ENCODE results near the gene MLLT3.

MLLT3 gene

DNA sequence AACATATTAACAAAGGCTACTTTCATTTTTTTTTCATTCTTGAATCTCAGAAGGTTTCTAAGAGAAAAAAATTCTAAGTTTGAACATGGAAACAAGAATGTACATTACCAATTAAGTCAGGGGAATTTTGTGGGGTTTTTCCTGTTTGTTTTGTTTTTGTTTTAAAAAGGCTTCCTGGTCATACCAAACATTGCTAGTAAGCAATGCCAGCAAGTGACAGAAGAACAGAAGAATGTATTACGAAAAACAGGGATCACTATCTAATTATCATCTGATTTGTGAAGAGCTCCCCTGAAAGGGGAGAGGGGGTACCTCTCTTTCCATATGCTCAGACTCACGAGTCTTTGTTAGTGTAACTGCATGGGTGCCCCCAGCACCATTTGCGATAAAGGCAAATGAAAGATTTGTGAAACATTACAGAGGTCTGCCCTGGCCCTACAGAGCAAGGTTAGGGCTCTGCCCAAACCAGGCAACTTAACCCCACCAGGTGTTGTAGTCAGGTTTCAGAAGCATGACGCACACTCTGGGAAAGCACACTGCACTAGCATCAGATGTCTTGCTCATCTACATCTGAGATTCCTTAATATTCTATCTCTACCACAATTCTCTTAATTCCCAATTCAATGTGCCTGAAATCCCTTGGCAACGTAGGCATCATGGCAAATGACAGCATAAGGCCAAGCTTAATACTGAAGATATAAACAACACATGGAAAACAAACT is 268.2 kb downstream of the MLLT3 start:
- DNase-seq = no peak

DNA sequence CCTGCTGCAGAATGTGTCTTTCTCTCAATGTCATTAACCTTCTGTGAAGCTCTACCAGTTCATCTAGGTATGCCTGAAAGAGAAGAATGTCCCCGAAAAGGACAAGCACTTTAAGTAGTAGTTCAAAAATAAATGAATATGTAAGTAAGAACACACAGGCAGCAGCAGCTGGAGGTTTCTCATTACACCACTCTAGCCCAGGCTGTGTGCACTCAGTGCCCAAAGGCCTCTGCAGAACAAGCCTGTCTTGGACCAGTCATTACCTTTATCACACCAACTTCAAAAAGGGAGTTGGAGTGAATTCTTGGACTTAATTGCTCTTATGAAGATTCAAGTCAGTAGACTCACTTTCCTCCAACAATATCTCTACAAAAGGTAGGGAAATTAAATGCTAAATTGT is 268.8 kb downstream of the MLLT3 start:
- DNase-seq = no peak

DNA sequence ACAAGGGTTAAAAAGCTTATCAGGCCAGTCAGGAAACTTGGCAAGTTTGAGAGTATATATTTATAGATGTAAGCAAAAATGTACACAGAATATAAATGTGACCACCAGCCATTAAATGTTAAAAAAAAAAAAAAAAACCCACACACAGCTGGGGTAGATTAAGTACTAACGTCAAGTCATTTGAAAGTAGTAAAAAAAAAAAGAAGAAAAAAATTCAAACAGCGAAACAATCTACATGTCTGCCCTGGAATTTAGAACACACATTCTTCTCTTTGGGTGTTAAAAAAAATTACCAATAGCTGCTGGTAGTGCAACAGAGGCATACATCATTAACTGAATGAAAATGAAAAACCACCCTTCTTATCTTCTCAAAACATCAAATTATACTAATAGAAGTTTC is 269.7 kb downstream of the MLLT3 start:
- no peak for DNase-seq

GRCh38 chr9:20351715-20352114 is 270.6 kb downstream of the MLLT3 start:
- no peak for DNase-seq

DNA sequence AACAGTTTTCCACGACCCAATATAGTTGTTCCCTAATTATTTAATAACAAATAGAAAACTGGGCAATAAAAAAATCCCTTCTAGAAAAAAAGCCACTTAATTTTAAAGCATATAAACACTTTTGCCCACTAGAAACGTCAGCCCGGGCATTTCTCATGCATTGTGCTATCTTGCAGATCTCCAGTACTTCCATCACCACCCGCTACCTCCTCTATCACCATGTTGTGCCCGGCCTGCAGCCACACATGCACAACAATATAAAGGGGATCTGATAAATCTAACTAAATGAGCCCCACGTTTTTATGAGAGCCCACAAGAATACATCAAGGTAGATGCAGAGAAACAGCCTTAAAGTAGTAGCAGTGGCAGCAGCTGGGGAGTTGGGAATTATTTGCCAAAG is 272.7 kb downstream of the MLLT3 start:
- no peak for DNase-seq

DNA sequence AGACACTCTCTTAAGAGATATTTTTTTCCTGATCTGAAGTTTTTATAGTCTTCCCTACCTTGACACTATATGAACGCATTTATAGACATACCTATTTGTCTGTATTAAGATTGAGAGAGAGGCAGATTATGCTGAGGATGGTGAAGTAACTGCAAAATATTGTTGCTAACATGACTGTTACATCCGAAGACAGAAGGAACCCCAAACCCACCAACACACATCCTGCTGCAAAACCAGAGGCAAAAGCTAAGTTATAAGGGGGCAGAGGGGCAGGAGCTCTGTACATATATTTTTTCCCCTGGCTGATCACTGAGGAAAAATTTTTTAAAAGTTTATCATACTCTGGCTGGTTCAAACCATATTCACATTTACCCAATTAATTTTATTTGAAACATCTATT is 279.0 kb downstream of the MLLT3 start:
- no peak for DNase-seq

- DNase-seq = no peak
These were observed 281.8 kb downstream of the MLLT3 start for GRCh38 chr9:20340511-20340861.

GRCh38 chr9:20335668-20336332 is 286.5 kb downstream of the MLLT3 start:
- DNase-seq = no peak

DNA sequence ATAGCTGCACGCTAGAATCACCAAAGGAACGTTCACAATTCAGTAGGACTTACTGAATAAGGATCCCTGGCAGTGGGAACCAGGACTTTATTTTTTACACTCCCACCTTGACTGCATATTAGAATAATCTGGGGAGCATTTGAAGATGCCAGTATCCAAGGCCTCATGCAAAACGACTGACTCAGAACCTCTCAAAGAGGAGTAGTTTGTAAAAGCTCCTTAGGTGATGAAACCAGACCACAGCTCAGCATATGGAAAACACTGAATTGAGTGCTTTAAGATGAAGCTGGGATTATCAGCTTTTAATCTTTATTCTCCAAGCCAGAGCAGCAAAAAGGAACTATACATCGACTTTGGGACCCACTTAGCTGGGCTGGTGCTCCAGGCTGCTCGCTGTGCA is 288.3 kb downstream of the MLLT3 start:
- no peak for DNase-seq

GRCh38 chr9:20331095-20331685 is 291.1 kb downstream of the MLLT3 start:
- no peak for DNase-seq

DNA sequence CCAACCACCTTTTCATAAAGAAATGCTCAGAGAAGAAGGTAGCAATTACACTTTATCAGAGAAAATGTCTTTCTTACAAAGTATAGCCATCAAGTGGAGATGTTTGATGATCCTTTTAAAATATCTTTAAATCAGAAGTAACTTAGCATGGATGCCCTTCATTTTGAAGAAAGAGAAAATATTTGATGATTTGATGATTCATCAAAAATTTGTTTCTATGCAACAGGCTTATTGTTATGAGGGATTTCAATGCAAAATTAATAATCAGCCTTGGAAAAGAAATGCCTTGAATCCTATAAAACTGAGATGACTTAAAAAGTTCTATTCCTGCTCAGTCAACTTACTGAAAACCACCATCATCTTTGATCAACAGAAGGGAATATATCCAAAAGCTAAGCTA is 291.6 kb downstream of the MLLT3 start:
- no peak for DNase-seq

GRCh38 chr9:20326516-20326915 is 295.8 kb downstream of the MLLT3 start:
- no peak for DNase-seq

- no peak for DNase-seq
These were observed 297.3 kb downstream of the MLLT3 start for GRCh38 chr9:20325008-20325407.

DNA sequence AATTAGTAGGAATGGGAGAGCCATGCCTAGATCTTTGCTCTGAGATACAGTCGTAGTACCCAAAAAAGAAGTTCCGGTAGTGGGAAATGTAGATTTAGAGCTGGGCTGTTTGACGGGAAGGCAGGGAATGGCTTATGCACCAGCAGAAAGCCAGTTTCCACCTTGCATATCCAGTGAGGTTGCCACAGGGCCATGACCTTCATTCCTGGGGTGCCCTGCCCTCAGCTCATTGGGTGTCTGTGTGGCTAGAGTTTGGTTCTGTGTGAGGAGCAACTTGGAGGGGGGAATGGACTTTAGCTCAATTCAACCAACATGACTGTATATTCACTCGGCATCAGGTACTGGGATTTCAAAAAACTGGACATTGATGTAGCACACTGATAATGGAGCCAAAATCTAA is 300.1 kb downstream of the MLLT3 start:
- DNase-seq = no peak

DNA sequence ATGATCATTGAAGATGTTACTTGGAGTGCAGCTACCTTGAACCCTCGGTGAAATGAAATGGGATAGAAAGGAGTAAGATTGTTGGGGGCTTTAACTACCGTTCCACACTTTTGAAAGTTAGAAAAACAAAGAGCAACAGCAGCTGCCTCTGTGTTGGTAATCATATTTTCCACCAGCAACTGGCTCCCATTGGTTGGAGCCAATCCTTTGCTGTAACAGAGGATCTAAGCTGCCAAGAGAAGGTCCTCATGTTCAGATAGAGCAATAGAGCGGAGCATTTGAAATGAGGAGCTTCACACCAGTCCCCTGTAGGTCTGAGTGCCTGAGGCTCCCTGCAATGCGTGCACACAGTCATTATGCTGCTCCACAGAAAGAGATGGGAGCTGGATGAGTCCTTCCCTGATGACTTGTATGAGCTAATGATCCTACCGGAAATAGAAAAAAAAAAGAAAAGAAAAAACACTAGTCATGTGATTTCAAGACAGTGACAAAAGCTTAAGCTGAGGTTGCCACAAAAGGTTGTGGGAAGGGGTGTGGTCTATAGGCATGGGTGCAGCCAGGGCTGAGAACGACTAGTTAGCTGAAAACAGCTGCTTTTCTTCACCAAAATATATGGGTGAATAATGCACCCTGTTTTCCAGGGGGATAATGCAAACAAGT is 300.7 kb downstream of the MLLT3 start:
- no peak for DNase-seq

DNA sequence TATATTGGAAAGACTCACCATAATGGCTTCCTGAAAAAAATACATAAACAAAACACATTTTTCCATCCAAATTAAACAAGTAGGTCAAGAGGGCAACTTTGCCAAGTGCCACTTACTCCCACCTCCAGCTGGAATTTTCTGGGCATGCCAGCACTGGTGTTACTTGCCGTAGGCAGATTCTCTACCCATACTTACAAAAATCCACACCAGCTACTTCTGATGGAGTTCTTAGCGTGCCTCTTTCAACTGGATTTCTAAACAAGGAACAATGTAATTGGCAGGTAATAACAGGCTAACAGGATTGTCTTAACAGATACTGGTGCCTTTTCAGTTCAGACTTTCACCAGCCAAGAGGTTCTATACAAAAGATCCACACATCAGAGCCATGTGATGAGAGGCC is 301.4 kb downstream of the MLLT3 start:
- no peak for DNase-seq

- DNase-seq = no peak
These were observed 302.5 kb downstream of the MLLT3 start for GRCh38 chr9:20319641-20320337.

- DNase-seq = no peak
These were observed 303.1 kb downstream of the MLLT3 start for GRCh38 chr9:20319241-20319640.

DNA sequence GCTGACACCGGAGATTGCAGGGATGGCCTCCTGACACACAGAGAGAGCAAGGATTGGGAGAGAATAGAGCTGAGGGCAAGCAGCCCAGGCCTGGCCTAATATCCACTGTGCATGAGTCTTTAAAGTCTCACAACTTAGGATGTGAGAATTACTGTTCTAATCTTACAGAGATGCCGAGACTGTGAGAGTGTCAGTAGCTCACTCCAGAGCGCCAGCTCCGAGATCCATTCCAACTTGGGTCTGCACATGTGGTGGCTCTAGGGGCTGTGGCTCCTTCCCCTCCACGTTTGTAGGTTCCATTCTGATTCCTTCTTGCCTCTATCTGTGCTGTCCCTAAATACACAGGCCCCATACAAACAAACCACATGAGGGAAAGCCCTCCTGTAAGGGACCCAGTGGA is 304.6 kb downstream of the MLLT3 start:
- no peak for DNase-seq

- DNase-seq = no peak
These were observed 305.9 kb downstream of the MLLT3 start for GRCh38 chr9:20316372-20316771.

GRCh38 chr9:20315677-20316076 is 306.6 kb downstream of the MLLT3 start:
- no peak for DNase-seq

DNA sequence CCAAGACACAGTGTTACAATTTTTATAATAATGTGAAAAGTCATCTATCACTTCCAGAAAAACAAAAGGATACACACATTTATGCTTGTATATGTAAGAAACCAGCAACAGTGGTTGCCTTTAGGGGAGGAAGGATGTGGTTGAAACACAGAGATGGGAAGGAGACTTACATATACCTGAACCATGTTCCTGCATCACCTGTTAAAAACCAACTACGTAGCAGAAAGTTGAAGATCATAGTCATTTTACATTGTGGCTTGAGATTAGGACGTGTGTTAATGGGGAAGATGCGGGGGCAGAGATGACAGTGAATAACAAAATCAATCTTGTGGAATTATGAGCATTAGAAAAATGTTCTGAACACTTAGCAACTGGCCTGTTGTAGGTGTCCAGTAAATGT is 307.3 kb downstream of the MLLT3 start:
- DNase-seq = no peak
